Activated CD4-positive, alpha-beta T cell treated with anti-CD3 and anti-CD28 coated beads for 1 hour (primary cell): Measurements from ENCODE around the gene MAK.
"Not testable (repeated sequence)": the region's sequence is repeated elsewhere in the genome, so short reads cannot be mapped to it uniquely, and the experiment has no call there.

Experiments
- DNase-seq: peaks from one replicate; pipeline ENCODE4 v3.0.0-alpha.2; 2020

MAK gene

GRCh38 chr6:10852361-10852960 lies 14.1 kb upstream of the MAK start:
- no peak for DNase-seq

- DNase-seq: no peak
These were observed 12.4 kb upstream of the MAK start for GRCh38 chr6:10850728-10851127.

DNA sequence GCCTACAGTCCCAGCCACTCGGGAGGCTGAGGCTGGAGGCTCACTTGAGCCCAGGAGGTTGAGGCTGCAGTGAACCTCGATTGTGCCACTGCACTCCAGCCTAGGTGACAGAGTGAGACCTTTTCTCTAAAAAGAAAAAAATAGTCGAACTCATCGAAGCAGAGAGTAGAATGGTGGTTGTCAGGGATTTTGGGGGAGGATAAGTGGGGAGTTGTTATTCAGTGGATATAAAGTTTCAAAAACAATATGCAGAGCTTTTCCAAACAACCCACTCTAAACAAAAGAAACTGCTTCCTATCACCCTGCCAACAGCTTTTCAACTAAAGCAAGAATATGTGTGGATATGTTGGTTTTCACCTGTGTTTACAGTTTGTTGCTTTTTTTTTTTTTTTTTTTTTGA lies 11.6 kb upstream of the MAK start:
- no peak for DNase-seq

GRCh38 chr6:10847684-10848083 lies 9.3 kb upstream of the MAK start:
- DNase-seq: no peak

- DNase-seq: no peak
These were observed 5.2 kb upstream of the MAK start for GRCh38 chr6:10843554-10843953.

DNA sequence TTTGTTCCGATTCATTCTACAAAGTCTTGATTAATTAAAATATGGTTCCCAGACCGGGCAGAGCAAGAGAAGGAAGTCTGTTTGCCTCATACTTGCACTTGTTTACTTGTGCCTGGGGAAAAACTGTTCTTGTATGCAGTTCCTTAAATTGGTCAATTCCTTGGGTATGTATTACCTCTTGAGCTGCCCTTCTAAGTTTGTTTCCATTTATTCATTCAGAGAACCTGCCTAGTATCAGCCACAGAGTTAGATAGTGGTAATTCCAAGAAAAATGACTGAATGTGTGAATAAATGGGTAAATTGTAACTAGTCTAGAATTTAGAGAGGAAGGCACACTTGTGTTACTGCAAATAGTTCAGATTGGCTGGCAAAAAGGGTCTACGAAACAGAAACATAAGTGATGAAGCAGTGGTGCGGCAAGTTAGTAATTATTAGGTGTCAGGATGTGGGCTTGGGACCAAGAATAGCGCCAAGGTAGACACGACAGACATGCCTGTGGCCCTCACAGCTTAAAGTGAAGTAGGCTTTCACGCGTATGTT lies 525 bp upstream of the MAK start:
- DNase-seq: no peak

DNA sequence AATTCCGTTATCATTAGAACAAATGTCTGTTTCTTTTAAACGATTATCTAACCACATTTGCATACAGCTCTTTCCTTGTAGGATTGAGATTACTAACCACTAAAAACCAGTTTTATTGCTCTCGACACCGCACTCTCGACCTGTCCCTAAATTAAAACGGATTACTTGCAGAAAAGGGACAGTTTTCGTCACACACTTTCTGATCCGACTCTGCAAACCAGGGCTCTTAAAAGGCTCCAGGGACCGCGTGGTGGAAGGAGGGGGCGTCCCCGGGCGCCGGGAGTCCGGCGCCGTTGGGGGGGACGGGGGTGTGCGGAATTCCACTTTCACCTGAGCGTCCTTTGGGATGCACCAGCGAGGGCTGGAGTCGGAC lies 731 bp downstream of the MAK start:
- DNase-seq: no peak

DNA sequence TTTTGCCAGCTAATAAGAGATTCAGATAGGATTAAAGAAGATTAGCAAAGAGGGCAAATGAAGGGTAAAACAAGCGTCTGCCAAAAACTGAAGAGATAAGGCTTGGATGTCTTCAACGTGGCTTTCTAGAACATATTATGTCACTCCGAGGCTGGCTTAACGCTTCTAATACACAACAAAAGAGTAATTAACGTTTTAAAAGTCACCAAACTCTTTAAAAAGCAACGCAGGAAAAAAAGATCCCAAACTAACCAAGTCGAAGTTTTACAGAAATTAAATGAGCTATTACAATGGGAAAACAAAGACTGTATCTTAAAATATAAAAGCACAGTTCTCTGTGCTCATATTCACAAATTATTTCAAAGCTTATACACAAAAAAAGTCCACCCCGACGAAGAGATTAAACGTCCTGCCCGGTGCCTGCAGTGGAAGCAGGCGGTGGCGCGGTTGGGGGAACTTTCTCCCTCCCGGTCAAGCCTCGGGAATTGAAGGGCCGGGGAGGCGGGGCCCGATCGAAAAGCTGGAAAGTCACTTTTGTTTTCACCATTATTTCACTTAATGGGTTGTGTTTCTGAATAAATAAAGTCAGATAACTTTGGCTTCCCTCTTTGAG lies 1.2 kb downstream of the MAK start:
- DNase-seq: no peak

DNA sequence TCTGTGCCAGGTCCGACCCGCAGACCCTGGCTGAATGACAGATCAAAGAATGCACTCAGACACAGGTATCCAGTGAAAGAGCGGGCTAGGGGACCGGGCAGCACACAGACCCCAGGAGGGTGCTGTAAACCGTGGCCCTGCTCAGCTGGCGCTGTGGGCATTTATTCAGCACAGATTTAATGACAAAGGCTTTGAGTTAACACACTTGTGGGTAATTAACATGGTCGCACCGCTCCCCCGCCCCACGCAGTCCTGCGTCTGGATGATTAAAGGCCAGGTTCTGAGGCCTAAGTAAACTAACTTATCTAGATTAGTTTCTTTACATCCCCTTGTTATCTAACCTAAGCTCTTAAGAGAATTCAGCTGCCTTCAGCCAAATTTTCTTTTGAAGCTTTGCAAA lies 3.5 kb downstream of the MAK start:
- DNase-seq: no peak

GRCh38 chr6:10831609-10832008 lies 6.7 kb downstream of the MAK start:
- no peak for DNase-seq

GRCh38 chr6:10824819-10825218 lies 13.5 kb downstream of the MAK start:
- DNase-seq: no peak

DNA sequence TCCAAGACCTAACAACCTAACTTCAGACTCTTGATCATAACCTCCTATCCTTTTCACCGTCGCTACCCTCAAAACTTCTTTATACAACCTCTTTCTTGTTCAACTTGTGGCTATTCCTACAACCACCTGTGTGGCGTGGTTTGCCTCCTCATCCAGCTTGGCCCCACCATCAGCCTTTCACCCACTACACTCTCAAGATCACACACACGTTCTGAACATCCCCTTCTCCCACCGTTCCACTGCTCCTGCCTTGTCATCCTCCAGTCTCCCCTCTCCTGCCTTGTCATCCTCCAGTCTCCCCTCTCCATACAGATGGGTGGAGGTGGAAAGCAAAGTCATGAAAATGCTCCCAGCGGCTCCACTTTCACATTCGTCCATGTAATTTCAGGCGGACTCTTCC lies 14.0 kb downstream of the MAK start:
- no peak for DNase-seq

- DNase-seq: not testable (repeated sequence)
These were observed 24.2 kb downstream of the MAK start for GRCh38 chr6:10814176-10814575.

GRCh38 chr6:10809098-10809497 lies 29.2 kb downstream of the MAK start:
- no peak for DNase-seq

DNA sequence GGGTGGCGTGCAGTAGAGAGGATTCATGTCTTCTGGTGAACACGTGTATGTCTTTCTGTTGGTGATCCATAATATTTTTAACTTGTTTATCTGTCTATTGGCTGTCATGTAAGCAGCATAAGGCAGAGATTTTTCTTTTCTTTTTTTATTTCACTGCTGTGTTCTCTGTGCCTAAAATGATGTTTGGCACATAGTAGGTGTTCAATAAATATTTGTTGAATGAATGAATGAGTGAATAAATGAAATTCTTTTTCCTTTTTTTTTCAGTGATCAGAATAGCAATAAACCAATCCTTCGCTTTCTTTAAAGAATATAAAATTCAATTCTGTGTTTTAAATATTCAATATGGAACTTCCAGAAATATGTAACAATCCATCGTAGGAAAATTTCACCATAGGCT lies 30.0 kb downstream of the MAK start:
- no peak for DNase-seq

- DNase-seq: peak; percentile 48
These were observed 37.0 kb downstream of the MAK start for GRCh38 chr6:10801224-10801848.

DNA sequence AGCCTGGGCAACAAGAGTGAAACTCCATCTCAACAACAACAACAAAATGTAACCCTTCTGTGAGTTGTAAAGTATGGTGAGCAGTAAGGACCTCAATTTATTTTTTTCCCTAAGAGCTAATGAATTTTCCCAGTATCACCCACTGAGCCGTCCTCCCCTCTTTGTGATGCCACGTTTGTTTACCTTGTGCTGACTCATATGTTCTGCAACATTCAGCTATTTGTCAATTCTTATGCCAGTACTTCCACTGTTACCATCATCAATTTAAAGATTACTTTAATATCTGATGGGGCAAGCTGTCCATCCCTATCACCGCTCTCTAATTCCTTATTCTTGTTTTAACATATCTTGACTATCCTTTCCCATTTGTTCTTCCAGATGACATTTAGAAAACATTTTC lies 37.5 kb downstream of the MAK start:
- DNase-seq: no peak

- no peak for DNase-seq
These were observed 44.1 kb downstream of the MAK start for GRCh38 chr6:10794239-10794638.

GRCh38 chr6:10793695-10794094 lies 44.6 kb downstream of the MAK start:
- no peak for DNase-seq

DNA sequence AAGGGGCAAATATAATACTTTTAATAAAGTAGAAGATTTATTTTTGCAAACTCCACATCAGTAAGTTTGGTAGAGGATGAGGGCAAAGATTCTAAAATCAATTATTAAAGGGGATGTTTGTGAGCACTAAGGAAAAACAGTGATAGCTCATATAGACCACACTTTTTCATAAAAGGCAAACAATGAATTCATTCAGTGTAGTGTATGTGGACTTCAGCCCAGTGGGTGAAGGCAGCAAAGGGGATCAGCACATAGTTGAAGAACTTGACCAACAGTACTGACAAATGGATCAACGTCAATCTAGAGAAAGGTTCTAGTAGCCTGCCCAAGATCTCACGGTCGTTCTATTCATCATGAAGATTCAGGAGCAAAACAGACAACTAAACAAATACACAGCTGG lies 45.3 kb downstream of the MAK start:
- no peak for DNase-seq

DNA sequence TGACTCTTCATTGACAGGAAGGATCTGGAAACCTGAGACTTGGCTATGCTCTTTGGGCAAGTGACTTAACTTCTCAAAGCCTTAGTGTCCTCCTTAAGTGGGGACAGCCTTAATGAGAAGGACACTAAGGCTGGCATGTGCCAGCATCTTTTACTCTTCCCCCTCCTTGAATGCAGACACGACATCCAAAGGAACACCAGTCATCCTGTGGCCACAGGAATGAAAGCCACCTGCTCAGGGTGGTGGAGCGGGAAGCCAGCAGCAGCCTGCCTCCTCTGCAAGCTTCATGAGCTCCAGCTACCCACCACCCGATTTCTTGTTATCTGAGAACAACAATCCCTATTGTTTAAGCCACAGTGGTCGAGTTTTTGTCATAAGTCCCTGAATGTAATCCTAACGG lies 46.2 kb downstream of the MAK start:
- DNase-seq: no peak

GRCh38 chr6:10791673-10792072 lies 46.7 kb downstream of the MAK start:
- DNase-seq: no peak

GRCh38 chr6:10779076-10779475 lies 59.3 kb downstream of the MAK start:
- DNase-seq: no peak

GRCh38 chr6:10778230-10778629 lies 60.1 kb downstream of the MAK start:
- no peak for DNase-seq
